ENCODE results near the gene EEF1G.

GRCh38 chr11:62615521-62615920 is 41.8 kb upstream of the EEF1G start:
- TF ChIP-seq GATA2 (IDR thresholded peaks at IDR 0.05; ENCODE audit: low read depth, low read length) (no peak), GATA3 (IDR thresholded peaks at IDR 0.05; ENCODE audit: low read depth, low read length) (no peak)

Data from SH-SY5Y (cell line).